ENCODE measurements around the gene RAB3IP. TPM values are rescaled to one million over a fixed set of nuclear protein-coding genes. Genes with fewer than 3 reads are reported as not detected.

RAB3IP gene
- total RNA-seq, 2 experiments from 2014 or later, result 15.2 to 19.6 TPM

GRCh38 chr12:69810870-69811498, 72.3 kb downstream of the RAB3IP start:
- no peaks in the 10 kb centered on the region for H3K27me3 ChIP-seq (ENCODE audit: control insufficient read depth in 1 of 2, insufficient read depth in 2 of 2, low read length in 2 of 2)
- no peak for ATAC-seq (ENCODE audit: poor library complexity)
- H3K36me3 Mint-ChIP-seq (ENCODE audit: low read depth), result peaks cover 87% of the 10 kb centered on the region
- no peak for DNase-seq
- H3K27me3 Mint-ChIP-seq, result no peaks in the 10 kb centered on the region
- intact Hi-C loops (cut with DNase I, micrococcal nuclease), result no loop called here
- TF ChIP-seq CTCF (IDR thresholded peaks at IDR 0.05), result no peak
- no peak overlapping the region for H3K27ac Mint-ChIP-seq
- no peaks in the 10 kb centered on the region for H3K4me1 ChIP-seq (ENCODE audit: insufficient read depth, low read length)
- H3K36me3 ChIP-seq (ENCODE audit: insufficient read depth, low read length), result peaks cover 2% of the 10 kb centered on the region
- H3K9me3 ChIP-seq (ENCODE audit: control insufficient read depth in 1 of 2, insufficient read depth in 1 of 2, low read length in 2 of 2), result peaks cover 0 to 12% of the 10 kb centered on the region in 2 experiments
- ChIA-PET POLR2A (no interaction called here), CTCF (no interaction called here)
- H3K4me1 Mint-ChIP-seq (ENCODE audit: low read depth), result no peaks in the 10 kb centered on the region
- no peak overlapping the region for H3K4me3 ChIP-seq (ENCODE audit: low read length)
- no peak overlapping the region for H3K27ac ChIP-seq (ENCODE audit: low read depth in 1 of 2, low read length in 2 of 2)
- peaks cover 5% of the 10 kb centered on the region for H3K9me3 Mint-ChIP-seq
- no peak overlapping the region for H3K4me3 Mint-ChIP-seq

GRCh38 chr12:69816082-69816481, 77.4 kb downstream of the RAB3IP start:
- no peak for DNase-seq
- Histone ChIP-seq H3K9me3 (ENCODE audit: control insufficient read depth in 1 of 2, insufficient read depth in 1 of 2, low read length in 2 of 2) (no peaks in the 10 kb centered on the region), H3K27me3 (ENCODE audit: control insufficient read depth in 1 of 2, insufficient read depth in 2 of 2, low read length in 2 of 2) (no peaks in the 10 kb centered on the region), H3K4me3 (ENCODE audit: low read length) (no peak overlapping the region), H3K4me1 (ENCODE audit: insufficient read depth, low read length) (no peaks in the 10 kb centered on the region), H3K36me3 (ENCODE audit: insufficient read depth, low read length) (peaks cover 2% of the 10 kb centered on the region), H3K27ac (ENCODE audit: low read depth in 1 of 2, low read length in 2 of 2) (no peak overlapping the region)
- CTCF ChIA-PET, result no interaction called here
- H3K27me3 Mint-ChIP-seq, result no peaks in the 10 kb centered on the region
- H3K4me1 Mint-ChIP-seq (ENCODE audit: low read depth), result no peaks in the 10 kb centered on the region
- ATAC-seq (ENCODE audit: poor library complexity), result no peak
- H3K9me3 Mint-ChIP-seq, result no peaks in the 10 kb centered on the region
- TF ChIP-seq CTCF (IDR thresholded peaks at IDR 0.05), result no peak
- intact Hi-C loops (cut with DNase I, micrococcal nuclease), result no loop called here
- peaks cover 57% of the 10 kb centered on the region for H3K36me3 Mint-ChIP-seq (ENCODE audit: low read depth)
- H3K4me3 Mint-ChIP-seq, result no peak overlapping the region
- POLR2A ChIA-PET, result no interaction called here
- no peak overlapping the region for H3K27ac Mint-ChIP-seq

GRCh38 chr12:69821032-69821455, 82.4 kb downstream of the RAB3IP start:
- no peaks in the 10 kb centered on the region for H3K9me3 ChIP-seq (ENCODE audit: control insufficient read depth in 1 of 2, insufficient read depth in 1 of 2, low read length in 2 of 2)
- Mint-ChIP-seq H3K36me3 (ENCODE audit: low read depth) (peaks cover 10% of the 10 kb centered on the region), H3K9me3 (no peaks in the 10 kb centered on the region), H3K4me1 (ENCODE audit: low read depth) (no peaks in the 10 kb centered on the region), H3K27ac (no peak overlapping the region), H3K4me3 (no peak overlapping the region), H3K27me3 (peaks cover 12% of the 10 kb centered on the region)
- intact Hi-C loops (cut with DNase I, micrococcal nuclease), result no loop called here
- no peaks in the 10 kb centered on the region for H3K36me3 ChIP-seq (ENCODE audit: insufficient read depth, low read length)
- TF ChIP-seq CTCF (IDR thresholded peaks at IDR 0.05), result no peak
- CTCF ChIA-PET, result no interaction called here
- peaks cover 0 to 5% of the 10 kb centered on the region in 2 experiments for H3K27me3 ChIP-seq (ENCODE audit: control insufficient read depth in 1 of 2, insufficient read depth in 2 of 2, low read length in 2 of 2)
- ATAC-seq (ENCODE audit: poor library complexity), result no peak
- POLR2A ChIA-PET, result no interaction called here
- no peak overlapping the region for H3K27ac ChIP-seq (ENCODE audit: low read depth in 1 of 2, low read length in 2 of 2)
- no peaks in the 10 kb centered on the region for H3K4me1 ChIP-seq (ENCODE audit: insufficient read depth, low read length)
- no peak for DNase-seq
- H3K4me3 ChIP-seq (ENCODE audit: low read length), result no peak overlapping the region
